ENCODE results near the gene DYNLT3. TPM values are rescaled to one million over a fixed set of nuclear protein-coding genes. Genes with fewer than 3 reads are reported as not detected.

Gene DYNLT3
- polyA plus RNA-seq, 5 donors = 29.4 to 48.0 (median 38.5) TPM

Other genes starting within 250 kb of the DYNLT3 start
- 1 to 10 TPM; 2.4 to 4.0 (median 2.8) TPM for gene XK, start 161.8 kb downstream of the DYNLT3 start, polyA plus RNA-seq (ENCODE audit: insufficient read depth in 1 of 5, insufficient read length in 5 of 5, low replicate concordance in 1 of 5)
- 10 to 100 TPM; 12.6 to 17.9 (median 16.2) TPM for gene CYBB, start 67.5 kb downstream of the DYNLT3 start, polyA plus RNA-seq (ENCODE audit: insufficient read depth in 1 of 5, insufficient read length in 5 of 5, low replicate concordance in 1 of 5)
- 1 to 10 TPM; 3.5 to 7.3 (median 4.3) TPM for gene SYTL5, start 159.0 kb upstream of the DYNLT3 start, polyA plus RNA-seq (ENCODE audit: insufficient read depth in 1 of 5, insufficient read length in 5 of 5, low replicate concordance in 1 of 5)

Measured in right lung (tissue), 5 donors.